ENCODE data around the gene DOHH.

DNA sequence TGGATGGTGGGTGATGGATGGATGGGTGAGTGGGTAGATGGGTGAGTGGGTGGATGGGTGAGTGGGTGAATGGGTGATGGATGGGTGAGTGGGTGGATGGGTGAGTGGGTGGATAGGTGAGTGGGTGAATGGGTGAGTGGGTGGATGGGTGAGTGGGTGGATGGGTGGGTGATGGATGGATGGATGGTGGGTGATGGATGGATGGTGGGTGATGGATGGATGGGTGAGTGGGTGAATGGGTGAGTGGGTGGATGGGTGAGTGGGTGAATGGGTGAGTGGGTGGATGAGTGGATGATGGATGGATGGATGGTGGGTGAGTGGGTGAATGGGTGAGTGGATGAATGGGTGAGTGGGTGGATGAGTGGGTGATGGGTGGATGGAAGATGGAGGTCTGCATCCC is 23.0 kb downstream of the DOHH start:
- no peak for TF ChIP-seq EZH2 (IDR thresholded peaks at IDR 0.05; ENCODE audit: insufficient read depth, poor library complexity, severe bottlenecking)
- TF ChIP-seq EZH2phosphoT487 (IDR thresholded peaks at IDR 0.05; ENCODE audit: insufficient read depth, low read depth) = no peak
